GM23338 (cell line): ENCODE results near the gene UBE2S.

Experiments used
- EZH2 ChIP-seq: fragments of 200-600 bp; sonication (generic); IDR thresholded peaks from one replicate; pipeline ENCODE4 v1.8.0; 2017; ENCODE audit warnings: antibody characterized with exemption, mild to moderate bottlenecking, low read depth; ENCODE audit not compliant: unreplicated experiment
- EZH2phosphoT487 ChIP-seq: fragments of 200-600 bp; sonication (generic); IDR thresholded peaks from one replicate; pipeline ENCODE4 v1.8.1; 2018; ENCODE audit warnings: antibody characterized with exemption; ENCODE audit not compliant: unreplicated experiment
- TF ChIP-seq, protein P1 (sequence below), 2 experiments: fragments of 200-600 bp in 1 of 2; sonication (generic) in 1 of 2; conservative IDR thresholded peaks; 2 replicates each; pipeline versions ENCODE4 v1.5.1 to v1.6.1; 2016 to 2017; ENCODE audit warnings: antibody characterized with exemption in 2 of 2, low read depth in 2 of 2, mild to moderate bottlenecking in 2 of 2, moderate library complexity in 1 of 2

DNA sequence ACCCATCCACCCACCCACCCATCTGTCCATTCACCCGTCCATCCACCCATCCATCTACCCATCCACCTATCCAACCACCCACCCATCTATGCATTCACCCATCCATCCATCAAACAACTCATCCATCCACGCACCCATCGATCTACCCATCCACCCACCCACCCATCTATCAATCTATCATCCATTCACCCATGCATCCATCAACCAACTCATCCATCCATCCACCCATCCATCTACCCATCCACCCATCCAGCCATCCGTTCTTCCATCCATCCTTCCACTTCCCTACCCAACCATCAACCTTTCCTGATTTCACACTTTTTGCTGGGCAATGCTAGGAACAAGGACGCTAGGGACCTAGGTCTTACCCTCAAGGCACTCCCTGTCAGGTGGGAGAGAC is 25.6 kb downstream of the UBE2S start:
- TF ChIP-seq, protein P1, sequence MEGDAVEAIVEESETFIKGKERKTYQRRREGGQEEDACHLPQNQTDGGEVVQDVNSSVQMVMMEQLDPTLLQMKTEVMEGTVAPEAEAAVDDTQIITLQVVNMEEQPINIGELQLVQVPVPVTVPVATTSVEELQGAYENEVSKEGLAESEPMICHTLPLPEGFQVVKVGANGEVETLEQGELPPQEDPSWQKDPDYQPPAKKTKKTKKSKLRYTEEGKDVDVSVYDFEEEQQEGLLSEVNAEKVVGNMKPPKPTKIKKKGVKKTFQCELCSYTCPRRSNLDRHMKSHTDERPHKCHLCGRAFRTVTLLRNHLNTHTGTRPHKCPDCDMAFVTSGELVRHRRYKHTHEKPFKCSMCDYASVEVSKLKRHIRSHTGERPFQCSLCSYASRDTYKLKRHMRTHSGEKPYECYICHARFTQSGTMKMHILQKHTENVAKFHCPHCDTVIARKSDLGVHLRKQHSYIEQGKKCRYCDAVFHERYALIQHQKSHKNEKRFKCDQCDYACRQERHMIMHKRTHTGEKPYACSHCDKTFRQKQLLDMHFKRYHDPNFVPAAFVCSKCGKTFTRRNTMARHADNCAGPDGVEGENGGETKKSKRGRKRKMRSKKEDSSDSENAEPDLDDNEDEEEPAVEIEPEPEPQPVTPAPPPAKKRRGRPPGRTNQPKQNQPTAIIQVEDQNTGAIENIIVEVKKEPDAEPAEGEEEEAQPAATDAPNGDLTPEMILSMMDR (conservative IDR thresholded peaks at IDR 0.05; ENCODE audit: low read depth in 2 of 2), result no peak
- no peak for TF ChIP-seq EZH2phosphoT487
- no peak for TF ChIP-seq EZH2
